COLO668 (cell line): ENCODE measurements around the gene ASPHD2.

Source experiments
- DNase-seq: peaks from one replicate; lab custom pipeline; 2025; ENCODE audit not compliant: unreplicated experiment; lab: John Stamatoyannopoulos, UW

ASPHD2 gene

DNA sequence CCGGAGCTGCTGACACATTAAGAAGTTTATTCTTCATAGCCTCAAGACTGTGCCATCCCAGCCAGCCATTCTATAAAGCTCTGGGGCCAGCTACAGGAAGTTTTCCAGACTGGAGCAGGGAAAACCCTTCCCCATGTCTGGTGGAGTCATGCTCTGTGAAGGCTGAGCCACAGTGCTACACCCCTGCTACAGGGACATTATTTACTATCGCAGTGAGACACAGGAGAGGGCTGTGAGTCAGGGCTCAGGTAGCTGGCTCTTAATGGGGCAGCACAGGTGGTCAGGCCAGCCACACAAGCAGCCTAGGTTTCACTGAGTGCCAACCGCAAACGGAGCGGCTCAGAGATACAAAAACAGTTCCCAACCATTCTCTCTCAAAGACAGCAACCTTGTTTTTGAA lies 42.5 kb downstream of the ASPHD2 start:
- DNase-seq: peak; percentile 37

- no peak for DNase-seq
Measured at GRCh38 chr22:26474682-26475081, 45.6 kb downstream of the ASPHD2 start.

DNA sequence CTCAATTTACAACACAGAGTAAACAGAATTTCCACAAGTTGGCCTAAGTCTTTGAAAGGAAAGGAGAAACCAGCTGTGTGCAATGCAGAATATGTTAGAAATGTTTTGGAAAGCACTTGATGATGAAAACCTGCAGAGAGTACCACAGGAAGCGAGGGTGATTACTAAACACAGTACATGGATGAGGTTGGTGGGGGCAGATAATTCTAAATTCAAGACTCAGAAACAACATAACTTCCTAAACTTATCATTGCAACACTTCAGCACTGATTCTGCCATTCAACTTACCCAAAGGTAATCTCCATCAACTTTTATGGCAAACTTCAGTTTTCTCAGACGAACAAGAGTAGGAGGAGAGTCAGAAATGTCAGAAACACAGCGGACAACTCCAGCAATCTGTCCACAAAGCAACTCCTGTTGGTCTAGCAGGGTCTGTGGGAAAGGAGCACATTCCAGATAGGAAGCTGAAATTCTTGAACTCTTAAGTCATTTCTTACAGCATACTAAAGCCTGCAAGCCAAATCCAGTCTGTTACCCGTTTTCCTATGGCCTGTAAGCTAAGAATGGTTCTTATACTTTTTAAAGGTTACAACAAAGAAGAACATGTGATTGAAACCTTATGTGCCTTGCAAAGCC lies 47.8 kb downstream of the ASPHD2 start:
- no peak for DNase-seq

GRCh38 chr22:26477341-26477731 lies 48.3 kb downstream of the ASPHD2 start:
- no peak for DNase-seq

- peak; percentile 10 for DNase-seq
Measured at GRCh38 chr22:26479043-26479791, 50.2 kb downstream of the ASPHD2 start.

- peak; percentile 18 for DNase-seq
Measured at GRCh38 chr22:26479792-26480610, 50.9 kb downstream of the ASPHD2 start.

DNA sequence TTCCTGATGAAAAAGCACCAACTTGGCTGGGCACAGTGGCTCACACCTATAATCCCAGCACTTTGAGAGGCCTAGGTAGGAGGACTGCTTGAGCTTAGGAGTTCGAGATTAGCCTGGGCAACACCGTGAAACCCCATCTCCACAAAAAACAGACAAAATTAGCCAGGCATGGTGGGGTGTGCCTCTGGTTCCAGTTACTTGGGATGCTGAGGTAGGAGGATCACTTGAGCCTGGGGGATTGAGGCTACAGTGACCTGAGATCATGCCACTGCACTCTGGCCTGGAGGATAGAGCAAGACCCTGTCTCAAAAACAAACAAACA lies 51.5 kb downstream of the ASPHD2 start:
- DNase-seq: no peak

- no peak for DNase-seq
Measured at GRCh38 chr22:26481112-26481693, 52.1 kb downstream of the ASPHD2 start.

GRCh38 chr22:26481694-26482093 lies 52.6 kb downstream of the ASPHD2 start:
- no peak for DNase-seq

DNA sequence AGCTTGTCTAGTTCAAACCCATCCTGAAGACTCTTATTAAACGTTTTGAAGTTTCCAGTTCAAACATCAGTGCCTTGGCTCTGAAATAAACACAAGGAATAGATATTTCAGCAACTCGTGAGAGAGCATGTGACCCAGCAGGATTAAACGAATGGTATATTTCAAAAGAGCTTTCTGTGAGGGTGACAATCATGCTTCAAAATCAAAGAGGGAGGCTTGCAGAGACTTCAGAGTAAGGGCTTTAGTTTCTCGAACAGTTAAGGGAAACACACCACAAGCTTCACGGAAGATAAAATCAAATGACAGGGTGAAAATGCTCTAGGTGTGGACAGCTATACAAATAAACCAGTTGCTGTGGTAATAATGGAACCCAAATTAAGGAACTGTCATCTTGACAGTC lies 53.1 kb downstream of the ASPHD2 start:
- no peak for DNase-seq

DNA sequence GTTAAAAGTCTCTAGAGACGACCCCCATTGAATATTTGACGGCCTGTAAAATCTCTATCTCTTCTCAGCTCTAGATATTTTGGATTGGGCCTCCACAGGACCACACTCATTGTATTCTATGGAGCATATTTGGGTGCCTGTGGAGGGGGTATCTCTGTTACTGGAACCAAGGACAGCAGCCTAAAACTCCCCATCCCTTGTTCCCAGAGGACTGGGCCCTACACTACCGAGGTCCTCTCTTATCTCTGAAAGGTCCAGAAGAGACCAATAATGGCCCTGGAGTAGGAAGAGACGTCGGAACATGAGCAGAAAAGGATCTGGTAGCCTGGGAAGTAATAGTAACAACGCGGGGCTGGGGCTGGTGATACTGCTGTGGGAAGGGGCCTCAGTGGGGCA lies 54.0 kb downstream of the ASPHD2 start:
- no peak for DNase-seq

DNA sequence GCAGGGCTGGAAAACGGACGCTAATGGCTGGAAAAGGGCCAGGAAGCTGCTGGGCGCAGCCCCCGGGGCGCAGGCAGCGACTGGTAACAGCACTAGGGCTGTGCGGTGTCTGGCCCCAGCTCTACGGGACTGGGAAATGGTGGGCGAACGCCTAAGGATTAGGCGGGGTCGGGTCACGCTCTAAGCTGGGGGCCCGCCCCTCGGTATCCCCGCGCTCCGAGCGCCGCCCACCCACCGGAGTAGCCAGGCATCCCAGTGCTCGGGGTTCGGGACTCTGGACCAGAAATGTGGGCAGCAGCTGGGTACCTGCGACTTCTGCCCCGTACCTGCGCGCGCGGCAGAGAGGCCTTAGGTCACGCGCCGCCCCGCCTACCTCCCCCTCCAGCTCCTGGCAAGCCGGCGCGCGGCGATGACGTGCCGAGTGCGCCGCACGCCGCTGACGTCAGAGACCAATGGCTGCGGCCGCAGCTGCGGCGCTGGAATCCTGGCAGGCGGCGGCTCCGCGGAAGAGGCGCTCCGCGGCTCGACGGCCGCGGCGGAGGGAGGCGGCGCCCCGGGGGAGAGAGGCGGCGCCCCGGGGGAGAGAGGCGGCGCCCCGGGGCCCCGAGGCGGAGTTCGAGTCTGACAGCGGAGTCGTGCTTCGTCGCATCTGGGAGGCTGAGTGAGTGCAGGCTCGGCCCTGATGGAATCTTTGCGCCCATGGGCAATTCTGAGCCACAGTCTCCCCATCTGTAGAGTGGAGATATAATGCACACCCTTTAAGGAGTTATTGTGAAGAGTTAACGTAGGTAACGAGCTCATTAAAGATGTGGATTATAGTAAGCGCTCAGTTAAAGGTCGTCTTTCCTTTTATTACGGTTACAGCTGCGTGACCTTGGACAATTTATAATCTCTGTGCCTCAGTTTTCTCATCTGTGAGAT lies 54.6 kb downstream of the ASPHD2 start, which contains the start of the genes HPS4 and SRRD:
TSS of gene HPS4 (minus strand) at position 345 of the 921 bp plus-strand sequence. CDS start 2,021 bp downstream, outside the sequence.
TSS of gene SRRD (plus strand) at position 439 of the 921 bp plus-strand sequence. CDS start at position 453, 14 bp downstream.
- peak; percentile 97 for DNase-seq

- no peak for DNase-seq
Measured at GRCh38 chr22:26484360-26484706, 55.3 kb downstream of the ASPHD2 start.

GRCh38 chr22:26485013-26485412 lies 56.0 kb downstream of the ASPHD2 start:
- no peak for DNase-seq

GRCh38 chr22:26485806-26486390 lies 56.8 kb downstream of the ASPHD2 start:
- DNase-seq: no peak

- no peak for DNase-seq
Measured at GRCh38 chr22:26486394-26486793, 57.3 kb downstream of the ASPHD2 start.

GRCh38 chr22:26487996-26488395 lies 58.9 kb downstream of the ASPHD2 start:
- no peak for DNase-seq

GRCh38 chr22:26489447-26490036 lies 60.5 kb downstream of the ASPHD2 start:
- DNase-seq: no peak

GRCh38 chr22:26492220-26492619 lies 63.2 kb downstream of the ASPHD2 start:
- no peak for DNase-seq

DNA sequence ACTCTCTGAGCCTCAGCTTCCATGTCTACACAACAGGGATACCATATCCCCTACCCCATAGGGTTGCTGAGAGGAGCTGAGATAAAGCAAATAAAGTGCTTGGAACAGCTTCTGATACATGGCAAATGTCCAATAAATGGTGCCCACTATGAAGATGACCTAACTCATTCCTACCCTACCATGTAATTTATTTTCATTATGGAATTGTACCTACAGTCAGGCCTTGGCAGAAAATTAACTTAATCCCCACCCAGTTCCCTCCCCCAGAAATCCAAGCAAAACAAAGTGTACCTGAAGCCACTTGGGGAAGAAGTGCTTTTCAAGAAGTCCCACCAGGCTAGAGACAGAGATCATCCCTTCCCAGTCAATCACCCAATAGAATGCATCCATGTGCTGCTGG lies 65.4 kb downstream of the ASPHD2 start:
- DNase-seq: no peak
